Endothelial cell of umbilical vein (primary cell): ENCODE data around the gene PBX3. TPM values are rescaled to one million over a fixed set of nuclear protein-coding genes. Genes with fewer than 3 reads are reported as not detected.

Experiments used
- BruUV-seq: library from RNA; stranded (reverse); fragments of 400-500 nt; replicated peaks from 2 replicates; lab custom pipeline; 2021; lab: Mats Ljungman, UMichigan
- CTCF ChIA-PET: fragments of 300-600, 350-600 bp; sonication (Branson Sonifier 250); formaldehyde crosslinking; loops from one replicate; lab custom pipeline; 2021; ENCODE audit warnings: antibody characterized with exemption, inconsistent platforms; lab: Charles Lee
- POLR2A ChIA-PET: fragments of 300-600, 350-600 bp; sonication (Branson Sonifier 250); formaldehyde crosslinking; loops from one replicate; lab custom pipeline; 2021; ENCODE audit warnings: antibody characterized with exemption, inconsistent platforms; lab: Charles Lee
- DNase-seq: peaks from one replicate; pipeline ENCODE4 v3.0.0-alpha.2; 2011; ENCODE audit warnings: low read depth, low spot score
- FAIRE-seq: peaks from 2 replicates; lab custom pipeline; 2011; peaks lifted over from hg19 to GRCh38; lab: Jason Lieb, UNC
- H2AFZ ChIP-seq: 2 replicates; pipeline ENCODE4 v1.6.0; 2012; ENCODE audit warnings: low read depth, low read length, control low read depth, inconsistent platforms
- H3K27ac ChIP-seq: 2 replicates; pipeline ENCODE4 v1.5.1; 2011; ENCODE audit warnings: low read depth, mild to moderate bottlenecking, control low read depth, low read length, moderate library complexity; ENCODE audit not compliant: insufficient read depth
- H3K27me3 ChIP-seq, 2 experiments: 2 replicates each; pipeline versions ENCODE4 v1.6.0 to v1.6.1; 2011; ENCODE audit warnings: low read length in 2 of 2, mixed read lengths in 1 of 2; ENCODE audit not compliant: control insufficient read depth in 2 of 2, insufficient read depth in 2 of 2
- H3K36me3 ChIP-seq, 2 experiments: 2 replicates in 1 of 2; 3 replicates in 1 of 2; pipeline ENCODE4 v1.5.1; 2011; ENCODE audit warnings: low read length in 2 of 2, mild to moderate bottlenecking in 1 of 2, moderate library complexity in 1 of 2; ENCODE audit not compliant: control insufficient read depth in 2 of 2, insufficient read depth in 2 of 2; ENCODE audit errors: extremely low read depth in 1 of 2
- H3K4me1 ChIP-seq: 3 replicates; pipeline ENCODE4 v1.5.1; 2011; ENCODE audit warnings: mild to moderate bottlenecking, low read length; ENCODE audit not compliant: control insufficient read depth, insufficient read depth; ENCODE audit errors: extremely low read depth
- H3K4me2 ChIP-seq: 2 replicates; pipeline ENCODE4 v1.6.1; 2011; ENCODE audit warnings: low read length, control low read depth, mixed read lengths; ENCODE audit not compliant: insufficient read depth
- H3K4me3 ChIP-seq, 3 experiments: fragments of 200-600 bp in 1 of 3; sonication (generic), shearing (Covaris generic) in 1 of 3; replicated peaks in 1 of 3; 2 replicates each; pipeline ENCODE4 v1.5.1; 2011 to 2016; ENCODE audit warnings: control low read depth in 3 of 3, low read length in 3 of 3, mild to moderate bottlenecking in 2 of 3, inconsistent platforms in 1 of 3, low read depth in 1 of 3, moderate library complexity in 1 of 3; ENCODE audit not compliant: insufficient read depth in 1 of 3
- H3K79me2 ChIP-seq: 2 replicates; pipeline ENCODE4 v1.6.0; 2012; ENCODE audit warnings: low read length, inconsistent platforms; ENCODE audit not compliant: control insufficient read depth, insufficient read depth
- H3K9ac ChIP-seq: replicated peaks from 2 replicates; pipeline ENCODE3; 2011; ENCODE audit warnings: low read length, control low read depth; ENCODE audit not compliant: insufficient read depth; ENCODE audit errors: extremely low read depth
- H3K9me1 ChIP-seq: replicated peaks from 3 replicates; pipeline ENCODE4 v1.6.0; 2011; ENCODE audit warnings: mild to moderate bottlenecking, low read length; ENCODE audit not compliant: control insufficient read depth, insufficient read depth; ENCODE audit errors: extremely low read depth
- H3K9me3 ChIP-seq: replicated peaks from 2 replicates; pipeline ENCODE4 v1.5.1; 2012; ENCODE audit warnings: low read length, inconsistent platforms; ENCODE audit not compliant: control insufficient read depth, insufficient read depth
- H4K20me1 ChIP-seq: replicated peaks from 2 replicates; pipeline ENCODE3; 2011; ENCODE audit warnings: mild to moderate bottlenecking, low read length; ENCODE audit not compliant: control insufficient read depth, insufficient read depth; ENCODE audit errors: extremely low read depth
- EZH2 ChIP-seq: IDR thresholded peaks from 2 replicates; pipeline ENCODE4 v1.6.1; 2012; ENCODE audit warnings: borderline replicate concordance, low read depth, mild to moderate bottlenecking, moderate library complexity, low read length, inconsistent platforms; ENCODE audit not compliant: severe bottlenecking
- FOS ChIP-seq: IDR thresholded peaks from 2 replicates; pipeline ENCODE4 v1.6.1; 2011; ENCODE audit warnings: mild to moderate bottlenecking, low read length, moderate library complexity, borderline replicate concordance; ENCODE audit not compliant: insufficient read depth
- GATA2 ChIP-seq: IDR thresholded peaks from 2 replicates; pipeline ENCODE4 v1.7.0; 2011; ENCODE audit warnings: low read depth, mild to moderate bottlenecking, moderate library complexity, mixed read lengths, low read length; ENCODE audit not compliant: insufficient read length, insufficient read depth
- JUN ChIP-seq: IDR thresholded peaks from 2 replicates; pipeline ENCODE4 v1.6.1; 2011; ENCODE audit warnings: borderline replicate concordance, low read depth; ENCODE audit not compliant: insufficient read length, insufficient read depth
- MAX ChIP-seq: IDR thresholded peaks from 2 replicates; pipeline ENCODE4 v1.6.1; 2011; ENCODE audit not compliant: insufficient read depth, insufficient read length
- MYC ChIP-seq: IDR thresholded peaks from one replicate; pipeline ENCODE4 v1.6.1; 2011; ENCODE audit warnings: mild to moderate bottlenecking, low read depth, low read length
- POLR2A ChIP-seq: IDR thresholded peaks from 2 replicates; pipeline ENCODE4 v1.6.1; 2012; ENCODE audit warnings: low read depth, mild to moderate bottlenecking, control low read depth, low read length
- POLR2AphosphoS5 ChIP-seq: IDR thresholded peaks from 2 replicates; pipeline ENCODE4 v1.6.1; 2012; ENCODE audit warnings: low read depth, mild to moderate bottlenecking, control low read depth, low read length, moderate library complexity; ENCODE audit not compliant: insufficient read depth
- dilution Hi-C: fragments of 300-500 bp; cut with MboI; formaldehyde crosslinking; loops from one replicate; pipeline ENCODE4 v1.15.0; 2019; ENCODE audit warnings: low sequenced_read_pairs; ENCODE audit not compliant: extremely low pct_ligation_motif_present
- intact Hi-C: fragments of 100-400 bp; cut with micrococcal nuclease; formaldehyde crosslinking; loops from one replicate; pipeline ENCODE4 v1.10.0; 2022
- polyA plus RNA-seq, 4 experiments: library from polyadenylated mRNA; depleted of rRNA in 3 of 4; stranded (reverse) in 3 of 4; unstranded in 1 of 4; fragments of >200 nt; gene quantifications; 2 replicates each; pipeline versions ENCODE4 v1.2.1 to v1.2.3, GENCODE V29; 2011 to 2012; ENCODE audit warnings: missing spikeins in 1 of 4
- total RNA-seq: library from RNA; stranded (reverse); gene quantifications from 2 replicates; pipeline ENCODE4 v1.2.3, GENCODE V29; 2021
- TF ChIP-seq, protein P1 (sequence below), 2 donors: IDR thresholded peaks; 1 replicate in 1 of 2; 2 replicates in 1 of 2; pipeline ENCODE4 v1.5.1; 2011; ENCODE audit warnings: low read length in 2 of 2, mild to moderate bottlenecking in 2 of 2, moderate library complexity in 2 of 2, control low read depth in 1 of 2, inconsistent platforms in 1 of 2, low read depth in 1 of 2; ENCODE audit not compliant: insufficient read depth in 1 of 2; ENCODE audit errors: extremely low read depth in 1 of 2

PBX3 gene
- total and polyA plus RNA-seq, 2 donors (not counting 3 experiments of a cell fraction or from before 2014, with no cell fraction given) = 18.8 to 42.0 TPM

DNA sequence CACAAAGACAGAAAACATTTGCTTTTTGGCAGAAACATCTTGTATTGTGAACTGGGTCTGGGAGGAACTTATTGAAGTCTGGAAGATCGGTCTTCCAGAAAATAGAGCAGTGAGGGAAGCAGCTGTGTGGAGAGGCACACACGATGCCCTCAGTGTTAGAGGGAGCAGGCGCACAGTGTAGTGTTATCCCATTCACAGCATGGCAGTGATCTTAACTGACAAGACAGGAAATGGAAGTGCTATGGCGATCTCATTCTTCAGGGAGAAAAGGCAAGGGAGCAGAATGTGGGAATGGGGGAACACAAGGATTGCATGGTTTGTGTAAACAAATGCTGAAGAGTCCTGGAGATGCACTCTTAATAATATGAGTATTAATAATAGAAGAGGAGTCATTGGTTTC is 161.0 kb downstream of the PBX3 start:
- ChIA-PET POLR2A (no interaction called here), CTCF (interaction anchor here (0.6 kb wide), 1 partner anchor 9 kb away, joined by 3 read pairs; no protein-coding TSS in a partner anchor)
- intact Hi-C loops = no loop called here
- Histone ChIP-seq H2AFZ (no peak overlapping the region), H3K4me1 (peaks cover 6% of the 10 kb centered on the region), H3K9me3 (no peaks in the 10 kb centered on the region), H3K27me3 (no peaks in the 10 kb centered on the region), H3K9ac (no peak overlapping the region), H3K4me3 (no peak overlapping the region), H3K36me3 (no peaks in the 10 kb centered on the region), H4K20me1 (no peaks in the 10 kb centered on the region), H3K27ac (no peak overlapping the region), H3K4me2 (no peak overlapping the region), H3K79me2 (peaks cover 2% of the 10 kb centered on the region), H3K9me1 (no peaks in the 10 kb centered on the region)
- no TSS peak for BruUV-seq
- FAIRE-seq (no peak), DNase-seq (no peak)
- TF ChIP-seq GATA2 = no peak
- dilution Hi-C loops = no loop called here

DNA sequence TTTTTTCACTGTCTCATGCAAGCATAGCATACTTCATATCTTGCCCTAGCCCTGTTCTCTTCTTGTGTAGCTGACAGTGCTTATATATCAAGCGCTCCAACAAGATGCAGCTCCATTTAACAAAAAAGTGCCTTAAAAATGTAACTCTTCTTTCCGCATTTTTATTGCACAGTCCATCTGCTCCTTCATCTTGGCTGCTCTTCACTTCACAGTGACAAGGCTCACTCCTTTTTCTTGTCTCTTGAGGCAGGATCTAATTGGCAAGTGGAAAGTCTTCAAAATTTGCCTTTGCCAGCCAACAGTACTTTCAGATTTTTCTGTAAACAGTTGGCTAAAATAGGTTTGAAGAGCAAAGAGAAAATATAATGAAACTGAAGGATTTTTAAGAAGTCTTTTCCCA is 161.8 kb downstream of the PBX3 start:
- TF ChIP-seq POLR2A = no peak
- no peak for TF ChIP-seq JUN
- no peak for TF ChIP-seq EZH2
- TF ChIP-seq, protein P1, sequence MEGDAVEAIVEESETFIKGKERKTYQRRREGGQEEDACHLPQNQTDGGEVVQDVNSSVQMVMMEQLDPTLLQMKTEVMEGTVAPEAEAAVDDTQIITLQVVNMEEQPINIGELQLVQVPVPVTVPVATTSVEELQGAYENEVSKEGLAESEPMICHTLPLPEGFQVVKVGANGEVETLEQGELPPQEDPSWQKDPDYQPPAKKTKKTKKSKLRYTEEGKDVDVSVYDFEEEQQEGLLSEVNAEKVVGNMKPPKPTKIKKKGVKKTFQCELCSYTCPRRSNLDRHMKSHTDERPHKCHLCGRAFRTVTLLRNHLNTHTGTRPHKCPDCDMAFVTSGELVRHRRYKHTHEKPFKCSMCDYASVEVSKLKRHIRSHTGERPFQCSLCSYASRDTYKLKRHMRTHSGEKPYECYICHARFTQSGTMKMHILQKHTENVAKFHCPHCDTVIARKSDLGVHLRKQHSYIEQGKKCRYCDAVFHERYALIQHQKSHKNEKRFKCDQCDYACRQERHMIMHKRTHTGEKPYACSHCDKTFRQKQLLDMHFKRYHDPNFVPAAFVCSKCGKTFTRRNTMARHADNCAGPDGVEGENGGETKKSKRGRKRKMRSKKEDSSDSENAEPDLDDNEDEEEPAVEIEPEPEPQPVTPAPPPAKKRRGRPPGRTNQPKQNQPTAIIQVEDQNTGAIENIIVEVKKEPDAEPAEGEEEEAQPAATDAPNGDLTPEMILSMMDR (IDR thresholded peaks at IDR 0.05; ENCODE audit: extremely low read depth in 1 of 2, insufficient read depth in 1 of 2, low read depth in 1 of 2, low read length in 2 of 2) = no peak
- no peak for TF ChIP-seq MAX
- no peak for TF ChIP-seq MYC
- TF ChIP-seq POLR2AphosphoS5 = no peak
- no peak for TF ChIP-seq FOS
- TF ChIP-seq GATA2 = no peak
- H3K27me3 ChIP-seq = no peaks in the 10 kb centered on the region
- H3K9ac ChIP-seq = no peak overlapping the region
- BruUV-seq = no TSS peak
- H3K27ac ChIP-seq = no peak overlapping the region
- ChIA-PET CTCF (no interaction called here), POLR2A (no interaction called here)
- no peaks in the 10 kb centered on the region for H4K20me1 ChIP-seq
- H3K9me3 ChIP-seq = no peaks in the 10 kb centered on the region
- DNase-seq (no peak), FAIRE-seq (no peak)
- H3K79me2 ChIP-seq = peaks cover 2% of the 10 kb centered on the region
- H2AFZ ChIP-seq = no peak overlapping the region
- H3K4me2 ChIP-seq = no peak overlapping the region
- H3K9me1 ChIP-seq = no peaks in the 10 kb centered on the region
- H3K4me1 ChIP-seq = peaks cover 6% of the 10 kb centered on the region
- intact Hi-C loops (no loop called here), dilution Hi-C loops (no loop called here)
- no peak overlapping the region for H3K4me3 ChIP-seq
- H3K36me3 ChIP-seq = no peaks in the 10 kb centered on the region
